NCI-H82 (cell line): Measurements from ENCODE around the gene GPAT2.
"Not testable (repeated sequence)": the region's sequence is repeated elsewhere in the genome, so short reads cannot be mapped to it uniquely, and the experiment has no call there.

Experiments used
- DNase-seq: peaks from one replicate; lab custom pipeline; 2025; lab: John Stamatoyannopoulos, UW

Gene GPAT2

GRCh38 chr2:96023701-96024100 is 11.0 kb downstream of the GPAT2 start:
- not testable (repeated sequence) for DNase-seq

GRCh38 chr2:96022701-96023447 is 11.8 kb downstream of the GPAT2 start:
- DNase-seq, result not testable (repeated sequence)

DNA sequence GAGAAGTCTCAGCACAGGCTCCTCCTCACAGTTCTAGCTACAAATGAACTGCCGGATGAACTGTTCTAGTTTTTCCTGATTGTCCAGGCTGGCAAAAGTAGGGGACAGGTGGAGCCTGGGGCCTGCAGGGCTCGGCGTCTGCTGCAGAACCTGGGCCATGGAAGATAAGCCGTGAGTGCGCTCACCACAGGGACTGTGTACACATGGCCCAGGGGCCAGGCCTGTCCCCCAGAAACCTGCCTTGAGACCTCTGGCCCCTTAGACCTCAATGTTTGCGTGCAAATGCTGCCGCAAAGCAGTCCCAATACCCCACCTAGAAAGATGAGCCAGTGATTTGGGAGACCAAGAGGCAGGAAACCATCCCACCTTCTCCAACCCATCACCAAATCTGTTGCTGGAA is 12.6 kb downstream of the GPAT2 start:
- DNase-seq, result not testable (repeated sequence)

DNA sequence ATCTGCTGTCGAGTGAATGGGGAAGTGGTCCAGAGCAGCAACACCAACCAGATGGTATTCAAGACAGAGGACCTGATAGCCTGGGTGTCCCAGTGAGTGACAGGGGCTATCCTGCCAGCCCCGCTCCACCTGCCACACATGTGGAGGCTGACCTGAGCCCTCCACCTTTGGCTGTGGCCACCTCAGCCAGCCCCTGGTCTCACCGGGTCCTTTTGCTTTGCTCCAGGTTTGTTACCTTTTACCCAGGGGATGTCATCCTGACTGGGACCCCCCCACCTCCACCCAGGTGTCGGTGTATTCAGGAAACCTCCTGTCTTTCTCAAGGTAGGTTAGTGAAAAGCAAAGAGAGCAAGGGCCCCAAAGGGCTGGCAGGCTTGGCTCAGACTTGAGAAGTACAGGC is 13.6 kb downstream of the GPAT2 start:
- not testable (repeated sequence) for DNase-seq

- not testable (repeated sequence) for DNase-seq
These were observed 14.7 kb downstream of the GPAT2 start for GRCh38 chr2:96019909-96020590.

- DNase-seq, result not testable (repeated sequence)
These were observed 18.4 kb downstream of the GPAT2 start for GRCh38 chr2:96016321-96016720.

- DNase-seq, result not testable (repeated sequence)
These were observed 21.9 kb downstream of the GPAT2 start for GRCh38 chr2:96012792-96013264.

GRCh38 chr2:96012086-96012791 is 22.5 kb downstream of the GPAT2 start:
- not testable (repeated sequence) for DNase-seq

- not testable (repeated sequence) for DNase-seq
These were observed 23.6 kb downstream of the GPAT2 start for GRCh38 chr2:96011129-96011455.

GRCh38 chr2:96010320-96011128 is 24.2 kb downstream of the GPAT2 start:
- not testable (repeated sequence) for DNase-seq

DNA sequence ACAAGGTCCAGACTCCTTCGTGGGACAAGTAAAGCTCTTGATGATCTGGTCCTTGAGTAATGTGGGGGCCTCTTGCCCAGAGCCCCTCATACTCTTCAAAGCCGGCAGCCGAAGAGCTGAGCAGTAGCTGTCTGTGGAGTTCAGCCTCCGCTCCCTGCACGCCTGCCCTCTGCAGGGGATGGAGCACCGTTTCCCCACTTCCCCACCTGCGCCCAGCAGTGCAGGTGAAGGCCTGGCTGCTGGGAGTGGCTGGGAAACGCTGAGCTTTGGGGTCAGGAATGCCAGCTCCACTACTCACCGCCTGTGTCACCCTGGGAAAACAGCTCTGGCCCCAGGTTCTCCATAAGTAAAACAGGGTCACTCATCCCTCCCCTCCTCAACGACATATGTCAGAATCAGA is 24.9 kb downstream of the GPAT2 start:
- DNase-seq, result not testable (repeated sequence)

DNA sequence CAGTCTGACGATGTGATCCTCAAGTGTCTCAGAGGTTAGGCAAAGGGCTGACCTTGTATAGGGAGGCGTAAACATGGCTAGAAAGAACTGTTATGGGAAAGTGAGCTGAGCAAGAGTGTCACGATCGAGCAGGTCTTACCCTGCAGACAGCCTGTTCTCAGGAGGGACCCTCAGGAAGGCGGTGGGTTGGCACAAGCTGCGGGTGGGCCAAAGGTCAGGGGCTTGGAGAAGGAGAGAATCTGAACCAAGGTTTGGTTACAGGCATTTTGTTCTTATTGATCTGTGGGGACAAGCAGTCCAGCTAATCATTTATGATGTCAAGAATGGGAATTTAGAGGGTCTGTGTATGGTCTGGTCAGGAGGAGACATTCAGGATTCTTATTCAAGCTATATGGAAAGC is 26.7 kb downstream of the GPAT2 start:
- not testable (repeated sequence) for DNase-seq

DNA sequence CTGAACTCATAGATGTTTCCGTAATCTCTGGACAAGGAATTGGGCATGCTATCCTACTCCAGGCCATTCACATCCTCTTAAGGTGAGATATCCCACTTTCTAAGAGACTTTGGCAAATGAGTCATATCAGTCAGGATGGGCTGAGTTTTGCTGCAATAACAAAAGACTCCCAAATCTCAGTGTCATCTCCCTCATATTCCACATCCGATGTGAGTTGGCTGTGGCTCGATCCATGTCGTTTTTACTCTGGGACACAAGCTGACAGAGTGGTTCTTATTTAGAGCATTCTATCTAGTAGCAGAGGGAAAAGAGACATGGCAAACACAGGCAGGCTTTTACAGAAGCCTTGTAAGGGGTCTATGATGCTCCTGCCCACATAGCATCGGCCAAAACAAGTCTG is 28.5 kb downstream of the GPAT2 start:
- DNase-seq, result not testable (repeated sequence)

DNA sequence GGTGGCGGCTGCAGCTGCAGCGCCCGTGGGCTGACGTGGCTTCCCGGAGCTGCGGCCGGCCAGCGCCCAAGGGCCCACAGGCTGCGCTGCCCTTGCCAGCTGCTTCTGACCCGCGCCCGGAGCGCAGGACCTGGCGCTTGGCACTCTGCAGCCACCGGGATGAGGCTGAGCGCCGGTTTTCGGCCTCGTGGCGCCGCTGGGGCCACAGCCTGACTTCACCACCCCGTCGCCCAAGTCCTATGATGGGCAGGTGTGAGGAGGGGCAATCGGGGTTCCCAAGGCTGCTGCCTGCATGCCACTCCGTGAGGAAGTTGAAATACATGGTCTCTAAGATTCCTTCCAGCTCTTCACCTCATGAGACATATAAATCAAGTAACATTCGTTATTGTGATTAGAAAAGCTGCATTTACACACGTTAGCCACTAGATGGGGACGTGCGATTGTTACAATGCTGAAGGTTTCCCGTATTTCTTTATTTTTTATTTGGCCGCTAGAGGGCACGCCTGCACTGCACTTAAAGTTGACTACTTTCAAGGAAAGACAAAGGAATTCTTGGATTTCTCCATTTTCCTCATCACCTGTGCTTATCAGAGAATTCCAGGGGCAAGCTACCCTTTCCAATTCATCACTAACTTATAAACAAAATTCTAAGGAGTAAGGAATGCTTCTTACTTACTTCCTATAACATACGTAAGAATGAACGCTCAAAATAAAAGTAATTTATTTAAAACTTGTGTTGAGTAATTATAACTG is 42.0 kb downstream of the GPAT2 start:
- DNase-seq, result not testable (repeated sequence)

GRCh38 chr2:95992102-95992501 is 42.6 kb downstream of the GPAT2 start:
- not testable (repeated sequence) for DNase-seq

- not testable (repeated sequence) for DNase-seq
These were observed 43.2 kb downstream of the GPAT2 start, which contains the start of gene ANKRD36C for GRCh38 chr2:95991351-95992094. ANKRD36C (minus strand) TSS chr2:95991824; CDS start chr2:95991708, 116 bp downstream.

DNA sequence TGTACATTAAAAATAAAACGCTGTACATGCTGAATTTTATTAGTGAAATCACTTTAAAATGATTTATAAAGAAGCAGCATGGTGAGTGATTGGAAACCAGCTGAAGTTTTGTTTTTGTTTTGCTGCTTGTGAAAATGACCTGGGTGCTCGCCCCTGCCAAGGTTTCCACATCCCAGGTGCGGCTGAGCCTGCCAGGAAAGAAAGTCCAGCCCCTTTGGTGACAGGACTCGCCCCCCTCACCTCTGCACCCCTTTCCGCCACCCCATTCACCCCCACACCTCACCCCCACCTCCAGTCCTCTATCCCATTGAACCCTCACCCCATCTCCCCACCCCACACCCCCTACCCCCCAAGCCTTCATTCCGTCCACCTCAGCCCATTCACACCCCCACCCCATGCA is 43.8 kb downstream of the GPAT2 start:
- not testable (repeated sequence) for DNase-seq
